Kidney epithelial cell (primary cell): Measurements from ENCODE around the gene ERC2. TPM values are rescaled to one million over a fixed set of nuclear protein-coding genes. Genes with fewer than 3 reads are reported as not detected.

Experiments
- DNase-seq: peaks from one replicate; pipeline ENCODE4 v3.0.0-alpha.2; 2010; ENCODE audit warnings: low read depth
- H3K27me3 ChIP-seq: 2 replicates; pipeline ENCODE4 v1.6.0; 2011; ENCODE audit warnings: low read length; ENCODE audit not compliant: control insufficient read depth, insufficient read depth
- H3K36me3 ChIP-seq: 2 replicates; pipeline ENCODE4 v1.5.1; 2011; ENCODE audit warnings: low read length; ENCODE audit not compliant: control insufficient read depth, insufficient read depth
- H3K4me3 ChIP-seq: 2 replicates; pipeline ENCODE4 v1.5.1; 2011; ENCODE audit warnings: low read depth, mild to moderate bottlenecking, control low read depth, low read length
- CTCF ChIP-seq: IDR thresholded peaks from 2 replicates; pipeline ENCODE4 v1.5.1; 2011; ENCODE audit warnings: mild to moderate bottlenecking, moderate library complexity, low read length, control low read depth, inconsistent platforms; ENCODE audit not compliant: insufficient read depth, poor library complexity, severe bottlenecking
- total RNA-seq: library from RNA; depleted of rRNA; stranded (reverse); fragments of >200 nt; gene quantifications from 2 replicates; pipeline ENCODE4 v1.2.3, GENCODE V29; 2015

The ERC2 gene
- total RNA-seq, 1 donor from 2014 or later = 17.0 TPM

GRCh38 chr3:55523471-55523870 is 944.8 kb downstream of the ERC2 start:
- no peak for TF ChIP-seq CTCF
- Histone ChIP-seq H3K4me3 (no peak overlapping the region), H3K27me3 (no peaks in the 10 kb centered on the region), H3K36me3 (no peaks in the 10 kb centered on the region)
- DNase-seq = no peak

- TF ChIP-seq CTCF = no peak
- Histone ChIP-seq H3K4me3 (no peak overlapping the region), H3K27me3 (no peaks in the 10 kb centered on the region), H3K36me3 (no peaks in the 10 kb centered on the region)
- no peak for DNase-seq
Observed at GRCh38 chr3:55521738-55522421, 946.4 kb downstream of the ERC2 start.

- H3K27me3 ChIP-seq = no peaks in the 10 kb centered on the region
- no peaks in the 10 kb centered on the region for H3K36me3 ChIP-seq
- no peak for TF ChIP-seq CTCF
- DNase-seq = no peak
- H3K4me3 ChIP-seq = no peak overlapping the region
Observed at GRCh38 chr3:55521064-55521737, 947.1 kb downstream of the ERC2 start.

GRCh38 chr3:55519019-55519418 is 949.2 kb downstream of the ERC2 start:
- TF ChIP-seq CTCF = no peak
- Histone ChIP-seq H3K27me3 (no peaks in the 10 kb centered on the region), H3K36me3 (no peaks in the 10 kb centered on the region), H3K4me3 (no peak overlapping the region)
- no peak for DNase-seq

- Histone ChIP-seq H3K4me3 (no peak overlapping the region), H3K36me3 (no peaks in the 10 kb centered on the region), H3K27me3 (no peaks in the 10 kb centered on the region)
- TF ChIP-seq CTCF = no peak
- peak; percentile 52 for DNase-seq
Observed at GRCh38 chr3:55518451-55518850, 949.8 kb downstream of the ERC2 start.
